GM10266 (cell line): ENCODE results near the gene PXN.

ENCODE experiments used
- DNase-seq: peaks from one replicate; pipeline ENCODE4 v3.0.0; 2012; ENCODE audit errors: extremely low spot score
- CTCF ChIP-seq: IDR thresholded peaks from 2 replicates; pipeline ENCODE4 v1.5.1; 2012; ENCODE audit warnings: mild to moderate bottlenecking, low read depth; ENCODE audit not compliant: control insufficient read depth, insufficient read depth; ENCODE audit errors: missing control alignments

The PXN gene

GRCh38 chr12:120265473-120266179 is at the start of gene PXN:
Gene PXN (minus strand): TSS chr12:120265730. CDS start chr12:120265629, 101 bp downstream.
- peak; percentile 88 for TF ChIP-seq CTCF
- peak; percentile 97 for DNase-seq

GRCh38 chr12:120314220-120314619 is 48.7 kb upstream of the PXN start:
- DNase-seq, result no peak
- no peak for TF ChIP-seq CTCF

- peak; percentile 75 for TF ChIP-seq CTCF
- peak; percentile 88 for DNase-seq
These were observed 36.7 kb upstream of the PXN start, which contains the start of gene SIRT4 for GRCh38 chr12:120301962-120302815. Gene SIRT4 (plus strand): TSS chr12:120302321. CDS start chr12:120303562, 1,241 bp downstream.

- peak; percentile 62 for DNase-seq
- TF ChIP-seq CTCF, result no peak
These were observed 27.4 kb upstream of the PXN start, which contains the start of gene RNU4-1 for GRCh38 chr12:120292661-120293531. Gene RNU4-1 (minus strand): TSS chr12:120293237.

- no peak for TF ChIP-seq CTCF
- DNase-seq, result no peak
These were observed 26.8 kb upstream of the PXN start for GRCh38 chr12:120292411-120292660.

- TF ChIP-seq CTCF, result no peak
- no peak for DNase-seq
These were observed 25.2 kb upstream of the PXN start for GRCh38 chr12:120290609-120291305.
